T-helper 2 cell treated with Interferon-gamma antibody and Interleukin-4, amounts not matched to agents 5 μg/mL and 100 μg/mL, for 36 hours (primary cell): ENCODE results near the gene SHISA9.

Experiments
- DNase-seq: peaks from one replicate; pipeline ENCODE4 v3.0.0; 2021; ENCODE audit warnings: low spot score
- H3K27ac Mint-ChIP-seq: one replicate; pipeline ENCODE4 v1.8.0; 2021; ENCODE audit warnings: mild to moderate bottlenecking, mixed read lengths
- H3K27me3 Mint-ChIP-seq: one replicate; pipeline ENCODE4 v1.8.0; 2021; ENCODE audit warnings: low read depth, mixed read lengths
- H3K36me3 Mint-ChIP-seq: one replicate; pipeline ENCODE4 v1.8.0; 2021; ENCODE audit warnings: low read depth, mixed read lengths
- H3K4me1 Mint-ChIP-seq: one replicate; pipeline ENCODE4 v1.8.0; 2021; ENCODE audit warnings: low read depth, mixed read lengths
- H3K4me3 Mint-ChIP-seq: one replicate; pipeline ENCODE4 v1.8.0; 2022; ENCODE audit warnings: mild to moderate bottlenecking, moderate library complexity, mixed read lengths
- H3K9me3 Mint-ChIP-seq: one replicate; pipeline ENCODE4 v1.8.0; 2021; ENCODE audit warnings: mixed read lengths

Gene SHISA9

DNA sequence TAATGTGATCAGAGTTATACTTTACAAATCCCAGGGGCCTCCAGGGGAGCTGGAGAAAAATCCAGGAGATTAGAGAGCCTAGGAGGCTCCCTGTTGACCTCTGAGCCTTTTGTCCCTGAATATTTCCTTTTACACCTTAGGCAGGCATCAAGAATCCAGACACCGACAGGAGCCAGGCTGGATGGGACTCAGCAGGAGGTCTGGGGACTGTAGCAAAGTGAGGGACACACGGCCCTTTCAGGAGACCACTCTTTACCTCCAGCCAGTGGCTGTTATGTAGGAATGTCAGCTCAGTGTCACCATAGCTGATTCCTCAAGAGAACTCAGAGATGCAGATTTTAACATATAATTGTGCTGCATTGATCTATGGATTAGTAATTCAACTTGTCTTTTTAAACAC, 198.4 kb downstream of the SHISA9 start:
- no peak for DNase-seq
- Mint-ChIP-seq H3K4me3 (no peak overlapping the region), H3K4me1 (no peaks in the 10 kb centered on the region), H3K9me3 (peaks cover 29% of the 10 kb centered on the region), H3K27me3 (no peaks in the 10 kb centered on the region), H3K27ac (no peak overlapping the region), H3K36me3 (no peaks in the 10 kb centered on the region)

GRCh38 chr16:13100970-13101369, 199.6 kb downstream of the SHISA9 start:
- H3K4me3 Mint-ChIP-seq = no peak overlapping the region
- DNase-seq = no peak
- no peaks in the 10 kb centered on the region for H3K4me1 Mint-ChIP-seq
- no peaks in the 10 kb centered on the region for H3K27me3 Mint-ChIP-seq
- H3K36me3 Mint-ChIP-seq = no peaks in the 10 kb centered on the region
- no peak overlapping the region for H3K27ac Mint-ChIP-seq
- peaks cover 32% of the 10 kb centered on the region for H3K9me3 Mint-ChIP-seq

DNA sequence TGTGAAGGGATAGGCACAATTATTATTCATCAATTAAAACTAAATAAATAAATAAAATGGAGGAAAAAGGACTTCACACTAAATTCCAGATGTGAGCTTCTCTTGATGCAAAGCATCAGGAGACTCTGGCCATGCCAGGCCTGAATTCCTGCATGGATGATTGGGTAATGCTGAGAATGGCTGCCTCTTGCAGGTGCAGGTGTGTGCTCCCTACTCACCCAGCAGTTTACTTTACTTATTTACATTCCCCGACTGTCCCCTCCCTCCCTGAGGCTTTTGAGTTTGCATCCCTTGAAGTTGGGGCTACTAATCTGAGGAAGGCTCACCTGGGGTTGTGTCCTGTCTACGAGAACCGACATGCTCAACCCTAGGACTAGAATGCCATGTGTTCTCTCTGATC, 200.4 kb downstream of the SHISA9 start:
- Mint-ChIP-seq H3K9me3 (peaks cover 33% of the 10 kb centered on the region), H3K4me1 (no peaks in the 10 kb centered on the region), H3K27ac (no peak overlapping the region), H3K4me3 (no peak overlapping the region), H3K36me3 (no peaks in the 10 kb centered on the region), H3K27me3 (no peaks in the 10 kb centered on the region)
- no peak for DNase-seq

- Mint-ChIP-seq H3K36me3 (no peaks in the 10 kb centered on the region), H3K27ac (no peak overlapping the region), H3K9me3 (peaks cover 31% of the 10 kb centered on the region), H3K27me3 (no peaks in the 10 kb centered on the region), H3K4me3 (no peak overlapping the region), H3K4me1 (no peaks in the 10 kb centered on the region)
- DNase-seq = no peak
Measured at GRCh38 chr16:13102401-13102800, 201.0 kb downstream of the SHISA9 start.

DNA sequence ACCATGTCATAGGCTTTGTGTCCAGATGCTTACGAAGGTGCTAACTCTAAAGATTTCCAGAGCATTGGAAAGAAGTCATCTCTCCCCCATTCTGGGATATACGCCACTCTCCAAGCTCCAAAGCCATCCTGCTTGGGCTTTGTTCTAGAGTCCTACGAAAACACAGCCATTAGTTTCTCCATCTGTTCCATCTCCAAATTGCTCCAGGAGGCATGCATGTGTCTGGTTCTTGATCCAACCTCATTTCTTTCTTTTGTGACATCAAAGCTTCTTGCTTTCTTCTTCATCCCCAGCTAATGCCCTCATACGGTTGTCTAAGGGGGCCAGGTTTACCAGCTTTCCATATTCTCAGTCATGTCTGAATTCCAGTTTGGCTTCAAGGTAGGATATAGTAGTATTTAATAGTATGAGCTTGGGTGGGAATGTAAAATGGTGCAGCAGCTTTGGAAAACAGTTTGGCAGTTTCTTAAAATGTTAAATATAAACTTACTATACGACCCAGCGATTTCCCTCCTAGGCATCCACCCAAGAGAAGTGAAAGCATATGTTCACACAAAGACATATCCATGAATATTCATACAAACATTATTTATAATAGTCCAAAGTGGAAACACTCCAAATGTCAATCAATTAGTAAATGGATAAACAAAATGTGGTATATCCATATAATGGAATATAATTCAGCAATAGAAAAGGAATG, 202.6 kb downstream of the SHISA9 start:
- Mint-ChIP-seq H3K27ac (no peak overlapping the region), H3K4me3 (no peak overlapping the region), H3K9me3 (peaks cover 25% of the 10 kb centered on the region), H3K27me3 (no peaks in the 10 kb centered on the region), H3K4me1 (no peaks in the 10 kb centered on the region), H3K36me3 (no peaks in the 10 kb centered on the region)
- no peak for DNase-seq

DNA sequence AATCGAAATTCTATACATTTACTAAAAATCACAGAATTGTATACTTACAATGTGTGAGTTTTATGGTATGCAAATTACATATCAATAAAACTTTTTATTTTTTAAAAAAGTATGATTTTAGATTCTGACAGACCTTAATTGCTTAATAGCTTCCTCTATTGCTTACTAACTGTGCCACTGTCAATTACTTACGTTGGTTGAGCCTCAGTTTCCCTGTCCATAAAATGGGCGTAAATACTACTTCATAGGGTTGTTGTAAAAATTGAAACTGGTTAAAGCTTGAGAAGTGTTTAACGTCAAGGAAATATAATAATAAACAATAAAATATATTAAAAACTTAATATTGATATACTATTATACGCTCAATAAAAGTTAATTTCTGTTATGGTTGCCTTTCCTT, 203.4 kb downstream of the SHISA9 start:
- Mint-ChIP-seq H3K27ac (no peak overlapping the region), H3K4me1 (no peaks in the 10 kb centered on the region), H3K4me3 (no peak overlapping the region), H3K36me3 (no peaks in the 10 kb centered on the region), H3K9me3 (peaks cover 21% of the 10 kb centered on the region), H3K27me3 (no peaks in the 10 kb centered on the region)
- DNase-seq = no peak

DNA sequence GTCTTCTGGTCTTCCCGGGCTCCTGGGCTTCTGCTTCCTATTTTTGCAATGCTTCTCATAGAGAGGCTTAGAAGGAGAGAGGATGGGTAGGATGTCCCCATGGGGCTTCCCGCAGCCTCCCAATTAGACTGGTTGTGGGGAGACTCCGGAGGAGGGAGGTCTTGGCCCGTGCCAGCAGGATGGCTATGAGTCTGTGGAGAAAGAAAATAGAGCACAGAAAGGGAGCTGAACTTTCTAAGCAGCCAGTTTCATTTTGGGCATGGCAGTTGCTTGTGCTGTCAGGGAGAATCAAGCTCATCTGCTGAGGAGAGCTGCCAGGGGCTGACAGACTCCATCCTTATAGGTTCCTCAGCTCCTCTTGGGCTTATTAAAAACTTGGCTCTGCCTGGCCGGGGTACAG, 204.0 kb downstream of the SHISA9 start:
- Mint-ChIP-seq H3K27me3 (no peaks in the 10 kb centered on the region), H3K27ac (no peak overlapping the region), H3K4me3 (no peak overlapping the region), H3K36me3 (no peaks in the 10 kb centered on the region), H3K9me3 (peaks cover 21% of the 10 kb centered on the region), H3K4me1 (no peaks in the 10 kb centered on the region)
- DNase-seq = no peak

DNA sequence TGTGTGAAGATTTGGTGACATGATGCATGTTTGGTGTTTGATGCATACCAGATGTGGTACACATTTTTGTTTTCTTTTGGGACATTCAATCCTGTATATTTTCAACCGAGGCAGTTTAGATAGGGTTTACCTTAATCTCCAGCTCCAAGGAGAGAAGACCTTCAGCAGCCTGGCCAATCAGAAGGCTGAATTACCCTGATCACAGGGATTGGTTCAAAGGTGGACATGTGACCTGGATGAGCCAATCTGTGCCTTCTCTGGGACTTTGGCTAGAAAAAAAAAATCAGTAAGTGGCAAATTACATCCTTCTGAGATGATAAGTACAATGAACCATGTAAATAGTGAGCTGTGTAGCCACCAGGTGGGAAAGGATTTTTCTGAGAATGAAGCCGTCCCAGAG, 205.1 kb downstream of the SHISA9 start:
- no peaks in the 10 kb centered on the region for H3K27me3 Mint-ChIP-seq
- no peaks in the 10 kb centered on the region for H3K4me1 Mint-ChIP-seq
- no peak overlapping the region for H3K4me3 Mint-ChIP-seq
- no peaks in the 10 kb centered on the region for H3K36me3 Mint-ChIP-seq
- DNase-seq = no peak
- peaks cover 21% of the 10 kb centered on the region for H3K9me3 Mint-ChIP-seq
- H3K27ac Mint-ChIP-seq = no peak overlapping the region

DNA sequence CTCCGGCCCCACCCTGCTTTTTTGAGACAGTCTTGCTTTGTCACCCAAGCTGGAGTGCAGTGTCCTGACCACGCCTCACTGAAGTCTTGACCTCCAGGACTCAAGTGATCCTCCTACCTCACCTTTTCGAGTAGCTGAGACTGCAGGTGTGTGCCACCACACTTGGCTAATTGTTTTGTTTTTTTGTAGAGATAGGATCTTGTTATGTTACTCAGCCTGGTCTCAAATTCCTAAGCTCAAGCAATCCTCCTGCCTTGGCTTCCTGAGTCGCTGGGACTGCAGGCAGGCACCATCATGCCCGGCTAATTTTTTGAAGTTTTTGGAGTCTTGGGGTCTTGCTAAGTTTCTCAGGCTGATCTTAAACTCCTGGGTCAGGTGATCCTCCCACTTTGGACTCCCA, 206.7 kb downstream of the SHISA9 start:
- no peak for DNase-seq
- no peaks in the 10 kb centered on the region for H3K36me3 Mint-ChIP-seq
- H3K27ac Mint-ChIP-seq = no peak overlapping the region
- H3K27me3 Mint-ChIP-seq = no peaks in the 10 kb centered on the region
- no peaks in the 10 kb centered on the region for H3K4me1 Mint-ChIP-seq
- peaks cover 26% of the 10 kb centered on the region for H3K9me3 Mint-ChIP-seq
- H3K4me3 Mint-ChIP-seq = no peak overlapping the region

- no peak overlapping the region for H3K4me3 Mint-ChIP-seq
- H3K27ac Mint-ChIP-seq = no peak overlapping the region
- H3K27me3 Mint-ChIP-seq = no peaks in the 10 kb centered on the region
- H3K36me3 Mint-ChIP-seq = no peaks in the 10 kb centered on the region
- DNase-seq = no peak
- peaks cover 28% of the 10 kb centered on the region for H3K9me3 Mint-ChIP-seq
- H3K4me1 Mint-ChIP-seq = no peaks in the 10 kb centered on the region
Measured at GRCh38 chr16:13109171-13109570, 207.8 kb downstream of the SHISA9 start.

DNA sequence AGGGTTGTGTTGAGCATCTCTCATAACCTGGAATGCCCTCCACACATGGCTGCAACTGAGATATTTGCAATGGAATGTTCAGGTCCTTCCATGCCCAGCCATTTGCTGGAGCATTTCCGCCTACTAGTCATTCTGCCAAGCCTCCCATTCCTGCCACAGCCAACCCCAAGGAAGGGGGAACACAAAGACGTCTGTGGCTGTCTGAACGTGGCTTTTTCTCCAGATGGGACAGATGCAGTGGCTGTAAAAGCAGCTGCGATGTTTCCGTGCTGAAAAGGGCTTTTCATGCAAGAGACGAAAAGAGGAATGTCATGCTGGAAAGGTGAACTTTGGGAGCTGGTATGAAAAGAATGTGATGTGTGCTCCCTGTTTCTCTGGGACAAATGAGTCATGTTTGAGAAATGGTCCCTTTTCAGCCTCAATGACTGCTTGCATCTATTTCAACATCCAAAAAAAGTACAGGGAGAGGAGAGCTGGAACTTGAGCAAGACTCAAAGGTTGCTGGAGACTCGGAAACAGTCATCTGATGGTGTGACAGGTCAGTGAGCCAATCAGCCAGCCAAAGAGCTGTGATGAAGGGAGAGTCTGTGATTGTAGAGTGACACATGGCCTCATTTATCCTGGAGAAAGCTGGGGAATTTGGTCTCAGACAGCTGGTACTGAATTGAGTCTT, 208.9 kb downstream of the SHISA9 start:
- peaks cover 28% of the 10 kb centered on the region for H3K9me3 Mint-ChIP-seq
- DNase-seq = no peak
- H3K36me3 Mint-ChIP-seq = no peaks in the 10 kb centered on the region
- H3K4me1 Mint-ChIP-seq = no peaks in the 10 kb centered on the region
- no peaks in the 10 kb centered on the region for H3K27me3 Mint-ChIP-seq
- no peak overlapping the region for H3K4me3 Mint-ChIP-seq
- H3K27ac Mint-ChIP-seq = no peak overlapping the region

DNA sequence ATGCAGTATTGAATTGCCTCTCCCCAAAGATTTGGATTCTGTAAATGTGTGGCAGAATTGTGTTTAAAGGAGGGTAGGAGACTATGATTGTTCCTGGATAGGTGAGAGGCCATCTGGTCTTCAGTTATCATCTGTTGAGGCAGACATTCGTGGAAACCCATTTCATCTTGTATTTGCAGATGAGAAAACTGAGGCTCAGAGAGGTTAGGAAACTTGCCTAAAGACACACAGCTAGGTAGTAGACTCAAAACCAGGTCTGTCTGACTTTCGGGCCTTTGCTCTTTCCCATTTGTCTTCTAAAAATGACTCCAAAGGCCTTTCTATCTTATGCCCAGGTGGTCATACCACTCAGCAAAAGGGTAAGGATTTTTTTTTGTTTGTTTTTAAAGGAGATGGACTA, 210.3 kb downstream of the SHISA9 start:
- no peak overlapping the region for H3K4me3 Mint-ChIP-seq
- H3K4me1 Mint-ChIP-seq = no peaks in the 10 kb centered on the region

GRCh38 chr16:13113741-13114140, 212.3 kb downstream of the SHISA9 start:
- Mint-ChIP-seq H3K4me1 (no peaks in the 10 kb centered on the region), H3K36me3 (no peaks in the 10 kb centered on the region), H3K4me3 (no peak overlapping the region), H3K27ac (no peak overlapping the region), H3K9me3 (peaks cover 23% of the 10 kb centered on the region), H3K27me3 (no peaks in the 10 kb centered on the region)
- DNase-seq = no peak

More for the DNA sequence above, 210.3 kb downstream of the SHISA9 start:
- Mint-ChIP-seq H3K36me3 (no peaks in the 10 kb centered on the region), H3K27me3 (no peaks in the 10 kb centered on the region), H3K27ac (no peak overlapping the region), H3K9me3 (peaks cover 26% of the 10 kb centered on the region)
- DNase-seq = no peak

DNA sequence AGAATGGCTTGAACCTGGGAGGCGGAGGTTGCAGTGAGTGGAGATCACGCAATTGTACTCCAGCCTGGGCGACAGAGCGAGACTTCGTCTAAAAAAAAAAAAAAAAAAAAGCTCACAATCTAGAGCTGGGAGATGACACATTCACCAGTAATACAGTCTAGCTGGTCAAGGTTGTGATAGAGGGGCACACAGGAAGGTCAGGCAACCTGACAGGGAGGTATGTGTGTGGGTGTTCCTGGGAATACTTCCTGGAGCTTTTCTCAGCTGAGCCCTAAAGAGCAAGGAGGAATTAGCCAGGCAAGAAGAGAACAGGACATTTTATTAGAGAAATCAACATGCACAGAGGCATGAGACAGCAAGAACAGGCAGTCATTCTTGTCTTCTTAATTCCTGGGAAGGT, 216.7 kb downstream of the SHISA9 start:
- Mint-ChIP-seq H3K36me3 (no peaks in the 10 kb centered on the region), H3K9me3 (peaks cover 21% of the 10 kb centered on the region), H3K4me1 (no peaks in the 10 kb centered on the region), H3K27ac (no peak overlapping the region), H3K4me3 (no peak overlapping the region), H3K27me3 (no peaks in the 10 kb centered on the region)
- no peak for DNase-seq

- no peaks in the 10 kb centered on the region for H3K4me1 Mint-ChIP-seq
- H3K36me3 Mint-ChIP-seq = no peaks in the 10 kb centered on the region
- no peak overlapping the region for H3K4me3 Mint-ChIP-seq
- no peaks in the 10 kb centered on the region for H3K27me3 Mint-ChIP-seq
- peaks cover 11% of the 10 kb centered on the region for H3K9me3 Mint-ChIP-seq
- no peak for DNase-seq
- no peak overlapping the region for H3K27ac Mint-ChIP-seq
Measured at GRCh38 chr16:13120091-13120490, 218.7 kb downstream of the SHISA9 start.
